SK-N-SH (cell line): ENCODE data around the gene IQGAP2. TPM values are rescaled to one million over a fixed set of nuclear protein-coding genes. Genes with fewer than 3 reads are reported as not detected.

Experiments used
- CTCF ChIA-PET: fragments of 300-600, 350-600 bp; formaldehyde crosslinking; extraction: SDS; loops from one replicate; lab custom pipeline; 2021; lab: Yijun Ruan, JAX
- POLR2A ChIA-PET: fragments of 350-600 bp; sonication (Branson Sonifier 250); formaldehyde crosslinking; extraction: SDS; loops from one replicate; lab custom pipeline; 2020; ENCODE audit warnings: antibody characterized with exemption, inconsistent platforms; lab: Yijun Ruan, JAX
- DNase-seq: peaks from one replicate; pipeline ENCODE4 v3.0.0; 2012
- H2AFZ ChIP-seq: fragments of 200-600 bp; sonication (generic); 2 replicates; pipeline ENCODE4 v1.8.1; 2016; ENCODE audit warnings: antibody characterized with exemption, mild to moderate bottlenecking, low read depth
- H3F3A ChIP-seq: fragments of 200-600 bp; sonication (generic); replicated peaks from 2 replicates; pipeline ENCODE3; 2016; ENCODE audit warnings: antibody characterized with exemption, mild to moderate bottlenecking; ENCODE audit not compliant: insufficient read depth
- H3K27ac ChIP-seq, 2 experiments: fragments of 200-500 bp in 1 of 2; fragments of 200-600 bp in 1 of 2; sonication (Bioruptor generic) in 1 of 2; sonication (generic), shearing (Covaris generic) in 1 of 2; 2 replicates each; pipeline versions ENCODE4 v1.5.1 to v1.6.1; 2014 to 2016; ENCODE audit warnings: low read depth in 2 of 2, inconsistent platforms in 1 of 2, low read length in 1 of 2, mild to moderate bottlenecking in 1 of 2, mixed read lengths in 1 of 2
- H3K27me3 ChIP-seq: fragments of 200-600 bp; sonication (generic), shearing (Covaris generic); 2 replicates; pipeline ENCODE4 v1.6.1; 2016; ENCODE audit warnings: mixed run types; ENCODE audit not compliant: insufficient read depth
- H3K36me3 ChIP-seq, 2 experiments: fragments of 200-500 bp in 1 of 2; fragments of 200-600 bp in 1 of 2; sonication (Bioruptor generic) in 1 of 2; sonication (generic) in 1 of 2; replicated peaks in 1 of 2; 2 replicates each; pipeline versions ENCODE3 to v1.5.1; 2014 to 2016; ENCODE audit warnings: low read length in 1 of 2, mild to moderate bottlenecking in 1 of 2; ENCODE audit not compliant: insufficient read depth in 2 of 2, control insufficient read depth in 1 of 2
- H3K4me1 ChIP-seq, 2 experiments: fragments of 200-500 bp in 1 of 2; fragments of 200-600 bp in 1 of 2; sonication (Bioruptor generic) in 1 of 2; sonication (generic), shearing (Covaris generic) in 1 of 2; 2 replicates each; pipeline versions ENCODE4 v1.5.1 to v1.6.1; 2014 to 2016; ENCODE audit warnings: low read depth in 1 of 2, low read length in 1 of 2, mixed run types in 1 of 2; ENCODE audit not compliant: insufficient read depth in 2 of 2, control insufficient read depth in 1 of 2
- H3K4me2 ChIP-seq: fragments of 200-600 bp; sonication (generic), shearing (Covaris generic); 2 replicates; pipeline ENCODE4 v1.6.1; 2017; ENCODE audit warnings: mixed run types
- H3K4me3 ChIP-seq, 2 experiments: fragments of 200-500 bp in 1 of 2; fragments of 200-600 bp in 1 of 2; sonication (Bioruptor generic) in 1 of 2; sonication (generic), shearing (Covaris generic) in 1 of 2; 2 replicates each; pipeline versions ENCODE4 v1.5.1 to v1.8.1; 2014 to 2016; ENCODE audit warnings: low read depth in 2 of 2, inconsistent platforms in 1 of 2, low read length in 1 of 2, mild to moderate bottlenecking in 1 of 2, mixed read lengths in 1 of 2, moderate library complexity in 1 of 2
- H3K79me2 ChIP-seq: fragments of 200-600 bp; sonication (generic); 2 replicates; pipeline ENCODE4 v1.8.1; 2017; ENCODE audit warnings: mild to moderate bottlenecking; ENCODE audit not compliant: insufficient read depth
- H3K9ac ChIP-seq: fragments of 200-600 bp; sonication (generic); 2 replicates; pipeline ENCODE4 v1.6.1; 2017; ENCODE audit warnings: mixed run types
- H3K9me2 ChIP-seq: fragments of 200-600 bp; sonication (generic); 2 replicates; pipeline ENCODE4 v1.6.1; 2017; ENCODE audit warnings: mixed run types
- H3K9me3 ChIP-seq: fragments of 200-600 bp; sonication (generic); 2 replicates; pipeline ENCODE4 v1.6.1; 2017; ENCODE audit warnings: mixed run types, mild to moderate bottlenecking, moderate library complexity
- H4K20me1 ChIP-seq: fragments of 200-600 bp; sonication (generic); 2 replicates; pipeline ENCODE4 v1.6.1; 2017; ENCODE audit warnings: mild to moderate bottlenecking, mixed run types; ENCODE audit not compliant: insufficient read depth
- ELF1 ChIP-seq: IDR thresholded peaks from 2 replicates; pipeline ENCODE4 v1.4.0; 2012
- EZH2phosphoT487 ChIP-seq: fragments of 200-600 bp; sonication (generic); IDR thresholded peaks from 2 replicates; pipeline ENCODE4 v1.6.1; 2017; ENCODE audit warnings: low read depth, mixed run types, mild to moderate bottlenecking, antibody characterized with exemption, moderate library complexity, borderline replicate concordance
- FOSL2 ChIP-seq: IDR thresholded peaks from 2 replicates; pipeline ENCODE4 v1.4.0; 2012; ENCODE audit warnings: low read depth, mild to moderate bottlenecking, moderate library complexity, borderline replicate concordance
- FOXJ3 ChIP-seq: sonication (generic); formaldehyde crosslinking; IDR thresholded peaks from 2 replicates; pipeline ENCODE4 v1.5.1; 2020; ENCODE audit warnings: mild to moderate bottlenecking, missing genetic modification reagents
- FOXM1 ChIP-seq: IDR thresholded peaks from 2 replicates; pipeline ENCODE4 v1.4.0; 2012; ENCODE audit warnings: low read depth, mild to moderate bottlenecking
- GATA2 ChIP-seq: sonication (generic); formaldehyde crosslinking; IDR thresholded peaks from 2 replicates; pipeline ENCODE4 v1.5.0; 2020; ENCODE audit warnings: mild to moderate bottlenecking, missing genetic modification reagents
- JUND ChIP-seq: IDR thresholded peaks from 2 replicates; pipeline ENCODE4 v1.4.0; 2012
- MEF2A ChIP-seq: IDR thresholded peaks from 2 replicates; pipeline ENCODE4 v1.4.0; 2012; ENCODE audit warnings: low read depth, borderline replicate concordance
- NFIC ChIP-seq: IDR thresholded peaks from 2 replicates; pipeline ENCODE4 v1.4.0; 2012; ENCODE audit warnings: borderline replicate concordance
- NRF1 ChIP-seq: IDR thresholded peaks from 2 replicates; pipeline ENCODE4 v1.6.1; 2012; ENCODE audit warnings: low read depth, mild to moderate bottlenecking, low read length
- POLR2AphosphoS5 ChIP-seq: IDR thresholded peaks from 2 replicates; pipeline ENCODE4 v1.6.1; 2012; ENCODE audit warnings: low read depth, low read length
- RAD21 ChIP-seq: IDR thresholded peaks from 2 replicates; pipeline ENCODE4 v1.6.1; 2012; ENCODE audit warnings: mild to moderate bottlenecking, low read length
- TAF1 ChIP-seq: IDR thresholded peaks from 2 replicates; pipeline ENCODE4 v1.6.1; 2012; ENCODE audit warnings: low read depth, mild to moderate bottlenecking, low read length, moderate library complexity, borderline replicate concordance
- TCF12 ChIP-seq: IDR thresholded peaks from 2 replicates; pipeline ENCODE4 v1.4.0; 2012
- TEAD4 ChIP-seq: IDR thresholded peaks from 2 replicates; pipeline ENCODE4 v1.4.0; 2012; ENCODE audit warnings: mild to moderate bottlenecking, borderline replicate concordance; ENCODE audit not compliant: insufficient read depth
- YY1 ChIP-seq: IDR thresholded peaks from 2 replicates; pipeline ENCODE4 v1.4.0; 2012; ENCODE audit warnings: low read depth, mild to moderate bottlenecking
- WGBS: methylation state at CpG from one replicate; pipeline ENCODE4 v1.1.6; 2017; ENCODE audit warnings: low lambda C conversion rate; 5-methylcytosine and 5-hydroxymethylcytosine counted together
- polyA plus RNA-seq, 3 experiments: library from polyadenylated mRNA; depleted of rRNA; stranded (reverse); fragments of >200 nt; gene quantifications; 2 replicates each; pipeline ENCODE4 v1.2.3, GENCODE V29; 2012
- TF ChIP-seq, protein P1 (sequence below): fragments of 150-350 bp; IDR thresholded peaks from 2 replicates; pipeline ENCODE4 v1.6.1; 2017; ENCODE audit warnings: antibody characterized with exemption, low read length, low read depth, borderline replicate concordance
- TF ChIP-seq, protein P2 (sequence below): IDR thresholded peaks from 2 replicates; pipeline ENCODE4; 2012
- TF ChIP-seq, protein P3 (sequence below): IDR thresholded peaks from 2 replicates; pipeline ENCODE4 v1.6.1; 2012; ENCODE audit warnings: mild to moderate bottlenecking, low read depth, low read length, moderate library complexity

Gene IQGAP2
- polyA plus RNA-seq, 1 of the 3 experiments (the other 2 are of a cell fraction): 2.1 TPM

DNA sequence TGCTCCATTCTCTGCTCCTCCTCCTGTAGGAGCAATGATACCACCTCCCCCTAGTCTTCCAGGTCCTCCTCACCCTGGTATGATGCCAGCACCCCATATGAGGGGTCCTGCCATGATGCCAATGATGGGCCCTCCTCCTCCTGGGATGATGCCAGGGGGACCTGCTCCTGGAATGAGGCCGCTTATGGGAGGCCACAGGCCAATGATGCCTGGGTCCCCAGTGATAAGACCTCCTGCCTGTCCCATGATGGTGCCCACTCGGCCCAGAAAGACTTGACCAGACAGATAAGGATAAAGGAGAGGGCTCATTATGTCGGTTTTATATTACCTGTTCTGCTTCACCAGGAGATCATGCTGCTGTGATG, 26.2 kb upstream of the IQGAP2 start:
- no peak overlapping the region for H3K27ac ChIP-seq
- no peak overlapping the region for H3K4me2 ChIP-seq
- H3K79me2 ChIP-seq: no peaks in the 10 kb centered on the region
- no peaks in the 10 kb centered on the region for H3K36me3 ChIP-seq
- no peaks in the 10 kb centered on the region; the same call in 1 of the 2 replicates for H3K27me3 ChIP-seq
- peaks cover 8 to 11% of the 10 kb centered on the region in 2 experiments; a peak in 3 of 4 replicates for H3K4me1 ChIP-seq
- ChIA-PET POLR2A (interaction anchor here (0.5 kb wide), 1 partner anchor 1126 kb away, joined by 3 read pairs; no protein-coding TSS in a partner anchor), CTCF (interaction anchor here (1.5 kb wide), 1 partner anchor 26 kb away, joined by 4 read pairs; the partner anchor contains the start of gene IQGAP2)
- no peak overlapping the region for H2AFZ ChIP-seq
- H3K9me3 ChIP-seq: no peaks in the 10 kb centered on the region
- no peaks in the 10 kb centered on the region for H4K20me1 ChIP-seq
- peaks cover 6% of the 10 kb centered on the region for H3F3A ChIP-seq
- no peak overlapping the region for H3K9ac ChIP-seq
- TF ChIP-seq, protein P1, sequence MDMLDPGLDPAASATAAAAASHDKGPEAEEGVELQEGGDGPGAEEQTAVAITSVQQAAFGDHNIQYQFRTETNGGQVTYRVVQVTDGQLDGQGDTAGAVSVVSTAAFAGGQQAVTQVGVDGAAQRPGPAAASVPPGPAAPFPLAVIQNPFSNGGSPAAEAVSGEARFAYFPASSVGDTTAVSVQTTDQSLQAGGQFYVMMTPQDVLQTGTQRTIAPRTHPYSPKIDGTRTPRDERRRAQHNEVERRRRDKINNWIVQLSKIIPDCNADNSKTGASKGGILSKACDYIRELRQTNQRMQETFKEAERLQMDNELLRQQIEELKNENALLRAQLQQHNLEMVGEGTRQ: no peak
- no peak for TF ChIP-seq FOXJ3 (CRISPR knock-in tag)
- TF ChIP-seq RAD21: no peak
- TF ChIP-seq, protein P2, sequence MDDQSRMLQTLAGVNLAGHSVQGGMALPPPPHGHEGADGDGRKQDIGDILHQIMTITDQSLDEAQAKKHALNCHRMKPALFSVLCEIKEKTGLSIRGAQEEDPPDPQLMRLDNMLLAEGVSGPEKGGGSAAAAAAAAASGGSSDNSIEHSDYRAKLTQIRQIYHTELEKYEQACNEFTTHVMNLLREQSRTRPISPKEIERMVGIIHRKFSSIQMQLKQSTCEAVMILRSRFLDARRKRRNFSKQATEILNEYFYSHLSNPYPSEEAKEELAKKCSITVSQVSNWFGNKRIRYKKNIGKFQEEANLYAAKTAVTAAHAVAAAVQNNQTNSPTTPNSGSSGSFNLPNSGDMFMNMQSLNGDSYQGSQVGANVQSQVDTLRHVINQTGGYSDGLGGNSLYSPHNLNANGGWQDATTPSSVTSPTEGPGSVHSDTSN: no peak
- no peak for TF ChIP-seq JUND
- no peak for TF ChIP-seq NFIC
- TF ChIP-seq YY1: no peak
- no peak for TF ChIP-seq NRF1
- no peak for TF ChIP-seq MEF2A
- TF ChIP-seq TAF1: no peak
- no peak for TF ChIP-seq TEAD4
- no peak for TF ChIP-seq TCF12
- TF ChIP-seq FOSL2: no peak
- TF ChIP-seq GATA2 (CRISPR knock-in tag): no peak
- no peak for TF ChIP-seq EZH2phosphoT487
- TF ChIP-seq, protein P3, sequence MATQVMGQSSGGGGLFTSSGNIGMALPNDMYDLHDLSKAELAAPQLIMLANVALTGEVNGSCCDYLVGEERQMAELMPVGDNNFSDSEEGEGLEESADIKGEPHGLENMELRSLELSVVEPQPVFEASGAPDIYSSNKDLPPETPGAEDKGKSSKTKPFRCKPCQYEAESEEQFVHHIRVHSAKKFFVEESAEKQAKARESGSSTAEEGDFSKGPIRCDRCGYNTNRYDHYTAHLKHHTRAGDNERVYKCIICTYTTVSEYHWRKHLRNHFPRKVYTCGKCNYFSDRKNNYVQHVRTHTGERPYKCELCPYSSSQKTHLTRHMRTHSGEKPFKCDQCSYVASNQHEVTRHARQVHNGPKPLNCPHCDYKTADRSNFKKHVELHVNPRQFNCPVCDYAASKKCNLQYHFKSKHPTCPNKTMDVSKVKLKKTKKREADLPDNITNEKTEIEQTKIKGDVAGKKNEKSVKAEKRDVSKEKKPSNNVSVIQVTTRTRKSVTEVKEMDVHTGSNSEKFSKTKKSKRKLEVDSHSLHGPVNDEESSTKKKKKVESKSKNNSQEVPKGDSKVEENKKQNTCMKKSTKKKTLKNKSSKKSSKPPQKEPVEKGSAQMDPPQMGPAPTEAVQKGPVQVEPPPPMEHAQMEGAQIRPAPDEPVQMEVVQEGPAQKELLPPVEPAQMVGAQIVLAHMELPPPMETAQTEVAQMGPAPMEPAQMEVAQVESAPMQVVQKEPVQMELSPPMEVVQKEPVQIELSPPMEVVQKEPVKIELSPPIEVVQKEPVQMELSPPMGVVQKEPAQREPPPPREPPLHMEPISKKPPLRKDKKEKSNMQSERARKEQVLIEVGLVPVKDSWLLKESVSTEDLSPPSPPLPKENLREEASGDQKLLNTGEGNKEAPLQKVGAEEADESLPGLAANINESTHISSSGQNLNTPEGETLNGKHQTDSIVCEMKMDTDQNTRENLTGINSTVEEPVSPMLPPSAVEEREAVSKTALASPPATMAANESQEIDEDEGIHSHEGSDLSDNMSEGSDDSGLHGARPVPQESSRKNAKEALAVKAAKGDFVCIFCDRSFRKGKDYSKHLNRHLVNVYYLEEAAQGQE: no peak
- no peak for TF ChIP-seq FOXM1
- no peak for TF ChIP-seq ELF1
- no peak for TF ChIP-seq POLR2AphosphoS5
- no peak for DNase-seq
- no peaks in the 10 kb centered on the region for H3K9me2 ChIP-seq
- no peak overlapping the region for H3K4me3 ChIP-seq
- WGBS: 80% methylated on average over 3 of the region's 3 CpGs
